HG03558 (cell line): ENCODE measurements around the gene MYMX.

Source experiments
- ATAC-seq: cut with Tn5 transposase; IDR thresholded peaks from one replicate; pipeline ENCODE4 v1.9.1; 2021; ENCODE audit warnings: moderate number of reproducible peaks; ENCODE audit not compliant: unreplicated experiment; ENCODE audit errors: extremely low read depth

MYMX gene

GRCh38 chr6:44260451-44261297 lies 43.9 kb downstream of the MYMX start:
- ATAC-seq = no peak

GRCh38 chr6:44261581-44261980 lies 44.9 kb downstream of the MYMX start:
- no peak for ATAC-seq

GRCh38 chr6:44262467-44263353 lies 46.0 kb downstream of the MYMX start:
- ATAC-seq = no peak

- no peak for ATAC-seq
Observed at GRCh38 chr6:44263354-44264100, 46.8 kb downstream of the MYMX start.

DNA sequence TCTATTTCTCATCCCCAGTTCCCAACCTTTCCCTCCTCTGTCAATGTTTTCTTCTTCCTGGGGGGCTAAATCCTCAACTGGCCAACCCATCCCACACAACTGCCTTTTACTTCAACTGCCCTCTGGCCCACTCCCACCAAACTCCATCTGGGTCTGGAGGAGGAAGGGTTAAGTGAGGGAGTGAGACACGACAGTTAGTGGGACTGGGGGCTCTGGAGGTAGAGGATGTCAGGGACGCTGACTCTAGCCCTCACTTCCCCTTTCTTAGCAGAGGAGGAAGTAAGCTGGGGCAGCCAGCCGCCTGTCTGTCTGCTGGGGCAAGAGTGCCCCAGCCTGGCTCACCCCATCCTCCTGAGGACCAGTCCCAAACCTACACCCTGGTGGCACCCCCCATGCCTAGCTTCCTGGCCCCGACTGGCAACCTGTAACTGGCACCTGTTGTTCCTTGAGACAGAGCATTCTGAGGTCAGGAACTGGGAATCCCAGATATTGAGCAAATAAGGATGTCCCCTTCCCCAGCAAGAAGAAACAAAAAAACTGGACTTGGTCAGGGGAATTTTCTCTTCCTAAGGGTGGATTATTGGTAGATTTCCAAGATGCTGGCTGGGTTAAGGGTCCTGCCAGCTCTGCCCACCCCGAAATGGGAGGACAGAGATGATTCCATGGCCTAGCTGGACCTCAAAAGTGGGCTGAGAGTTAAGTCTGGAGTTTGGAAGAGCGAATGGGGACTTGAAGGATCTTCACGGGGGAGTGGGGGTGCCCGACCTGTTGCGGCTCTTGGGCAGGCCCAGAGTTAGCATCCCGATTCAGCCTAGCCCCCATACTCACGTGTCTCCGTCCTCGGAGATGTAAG lies 47.7 kb downstream of the MYMX start:
- no peak for ATAC-seq

DNA sequence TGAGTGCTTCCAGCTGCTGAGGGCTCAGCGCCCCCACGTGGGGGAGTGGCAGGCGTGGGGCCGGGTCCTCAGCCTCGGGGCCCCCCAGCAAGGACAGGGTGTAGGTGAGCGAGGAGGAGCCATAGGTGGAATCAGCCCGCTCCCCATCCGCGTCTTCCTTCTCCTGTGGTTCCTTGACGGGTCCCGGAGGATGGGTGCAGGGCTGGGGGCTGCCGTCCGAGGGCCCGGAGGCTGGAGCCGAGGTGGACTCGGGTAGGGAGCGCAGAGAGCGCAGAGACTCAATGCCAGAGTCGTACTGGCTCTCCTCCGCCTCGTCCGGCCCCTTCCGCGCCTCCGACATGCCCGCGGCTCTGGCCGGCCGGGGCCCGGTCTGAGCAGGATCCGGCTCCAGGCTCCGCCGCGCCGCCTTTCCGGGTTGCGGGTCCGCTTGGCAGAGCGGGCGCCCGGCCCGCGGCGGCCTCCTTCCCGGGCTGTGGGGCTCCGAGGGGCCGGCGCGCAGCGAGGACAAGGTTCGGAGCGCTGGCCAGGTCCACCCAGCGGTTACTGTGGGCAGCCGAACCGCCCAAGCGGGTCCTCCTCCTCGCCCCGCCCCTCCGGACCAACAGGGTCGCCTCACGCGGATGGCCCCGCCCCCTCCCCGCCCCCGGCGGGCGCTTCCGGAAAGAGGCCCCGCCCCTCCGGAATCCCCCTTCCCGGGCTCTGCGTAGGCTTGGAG lies 48.4 kb downstream of the MYMX start, which contains the start of gene NFKBIE:
TSS of gene NFKBIE (minus strand) at position 545 of the 715 bp plus-strand sequence. CDS start at position 340, 205 bp downstream.
- no peak for ATAC-seq

DNA sequence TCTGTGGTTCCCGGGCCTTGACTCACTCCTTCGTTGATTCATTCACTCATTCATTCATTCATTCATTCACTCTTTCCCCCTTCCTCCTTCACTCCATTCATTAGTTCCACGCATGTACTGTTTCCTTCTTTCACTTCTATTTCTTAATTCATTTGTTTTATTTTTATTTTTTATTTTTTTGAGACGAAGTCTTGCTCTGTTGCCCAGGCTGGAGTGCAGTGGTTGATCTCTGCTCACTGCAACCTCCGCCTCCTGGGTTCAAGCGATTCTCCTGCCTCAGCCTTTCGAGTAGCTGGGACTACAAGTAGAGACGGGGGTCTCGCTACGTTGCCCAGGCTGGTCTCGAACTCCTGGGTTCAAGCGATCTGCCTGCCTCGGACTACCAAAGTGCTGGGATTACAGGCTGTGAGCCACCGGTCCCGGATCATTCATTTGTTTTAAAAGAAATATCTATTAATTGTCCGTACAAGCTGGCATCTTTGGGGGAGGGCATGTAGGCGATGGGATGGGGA lies 49.1 kb downstream of the MYMX start:
- ATAC-seq = no peak

DNA sequence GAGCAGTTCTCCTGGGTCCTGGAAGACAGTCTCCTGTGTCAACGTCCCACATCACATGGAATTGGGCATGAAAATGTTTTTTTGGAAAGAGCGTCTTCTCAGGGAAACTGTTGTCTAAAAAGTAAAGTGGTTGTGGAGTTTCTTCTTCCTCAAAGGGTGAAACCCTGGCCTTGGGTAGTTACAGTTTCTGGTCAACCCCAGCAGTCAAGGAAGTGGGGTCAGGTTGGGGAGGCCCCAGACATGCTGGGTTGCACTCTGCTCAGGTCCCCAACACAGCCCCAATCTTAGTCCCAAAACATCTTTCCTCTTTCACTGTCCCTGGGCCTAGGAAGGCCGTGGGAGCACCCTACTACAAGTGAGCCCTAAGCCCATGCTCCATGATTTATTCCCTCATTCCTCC lies 49.6 kb downstream of the MYMX start:
- no peak for ATAC-seq

GRCh38 chr6:44267252-44267651 lies 50.5 kb downstream of the MYMX start:
- ATAC-seq = no peak
